ENCODE data around the gene NFKBIL1. TPM values are rescaled to one million over a fixed set of nuclear protein-coding genes. Genes with fewer than 3 reads are reported as not detected.

The NFKBIL1 gene
- total and polyA plus RNA-seq, 9 of the 15 experiments (the other 6 are each of a cell fraction or from before 2014, with no cell fraction given), result 0.49 to 33.1 (median 7.6) TPM

DNA sequence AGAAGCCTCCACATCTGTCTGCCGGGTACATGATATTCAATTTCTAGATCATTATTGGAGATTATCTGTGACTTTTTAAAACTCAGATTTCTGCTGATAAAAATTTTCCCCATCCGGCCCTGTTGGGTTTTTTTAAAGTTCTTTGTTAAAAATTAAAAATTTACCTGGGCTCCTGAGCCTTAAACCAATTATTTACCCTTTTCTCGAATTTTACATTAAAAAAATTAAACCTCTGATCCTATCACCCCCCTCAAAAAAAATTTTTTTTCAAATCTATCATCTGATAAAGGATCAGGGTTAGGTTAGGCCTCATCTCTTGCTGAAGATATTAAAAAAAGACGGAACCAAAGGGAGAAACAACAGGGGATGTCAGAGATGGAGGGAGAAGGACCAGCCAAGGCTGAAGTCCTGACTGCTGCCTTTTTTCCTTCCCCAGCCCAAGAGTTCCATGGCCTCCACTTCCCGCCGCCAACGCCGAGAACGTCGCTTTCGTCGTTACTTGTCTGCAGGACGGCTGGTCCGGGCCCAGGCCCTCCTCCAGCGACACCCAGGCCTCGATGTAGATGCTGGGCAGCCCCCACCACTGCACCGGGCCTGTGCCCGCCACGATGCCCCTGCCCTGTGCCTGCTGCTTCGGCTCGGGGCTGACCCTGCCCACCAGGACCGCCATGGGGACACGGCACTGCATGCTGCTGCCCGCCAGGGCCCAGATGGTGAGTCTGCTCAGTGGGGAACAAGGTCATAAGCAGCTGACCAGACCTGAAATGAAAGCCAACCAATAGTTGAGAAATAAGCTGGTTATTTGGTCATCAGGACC is 527 bp downstream of the NFKBIL1 start (continued):
- TF ChIP-seq, protein P1, sequence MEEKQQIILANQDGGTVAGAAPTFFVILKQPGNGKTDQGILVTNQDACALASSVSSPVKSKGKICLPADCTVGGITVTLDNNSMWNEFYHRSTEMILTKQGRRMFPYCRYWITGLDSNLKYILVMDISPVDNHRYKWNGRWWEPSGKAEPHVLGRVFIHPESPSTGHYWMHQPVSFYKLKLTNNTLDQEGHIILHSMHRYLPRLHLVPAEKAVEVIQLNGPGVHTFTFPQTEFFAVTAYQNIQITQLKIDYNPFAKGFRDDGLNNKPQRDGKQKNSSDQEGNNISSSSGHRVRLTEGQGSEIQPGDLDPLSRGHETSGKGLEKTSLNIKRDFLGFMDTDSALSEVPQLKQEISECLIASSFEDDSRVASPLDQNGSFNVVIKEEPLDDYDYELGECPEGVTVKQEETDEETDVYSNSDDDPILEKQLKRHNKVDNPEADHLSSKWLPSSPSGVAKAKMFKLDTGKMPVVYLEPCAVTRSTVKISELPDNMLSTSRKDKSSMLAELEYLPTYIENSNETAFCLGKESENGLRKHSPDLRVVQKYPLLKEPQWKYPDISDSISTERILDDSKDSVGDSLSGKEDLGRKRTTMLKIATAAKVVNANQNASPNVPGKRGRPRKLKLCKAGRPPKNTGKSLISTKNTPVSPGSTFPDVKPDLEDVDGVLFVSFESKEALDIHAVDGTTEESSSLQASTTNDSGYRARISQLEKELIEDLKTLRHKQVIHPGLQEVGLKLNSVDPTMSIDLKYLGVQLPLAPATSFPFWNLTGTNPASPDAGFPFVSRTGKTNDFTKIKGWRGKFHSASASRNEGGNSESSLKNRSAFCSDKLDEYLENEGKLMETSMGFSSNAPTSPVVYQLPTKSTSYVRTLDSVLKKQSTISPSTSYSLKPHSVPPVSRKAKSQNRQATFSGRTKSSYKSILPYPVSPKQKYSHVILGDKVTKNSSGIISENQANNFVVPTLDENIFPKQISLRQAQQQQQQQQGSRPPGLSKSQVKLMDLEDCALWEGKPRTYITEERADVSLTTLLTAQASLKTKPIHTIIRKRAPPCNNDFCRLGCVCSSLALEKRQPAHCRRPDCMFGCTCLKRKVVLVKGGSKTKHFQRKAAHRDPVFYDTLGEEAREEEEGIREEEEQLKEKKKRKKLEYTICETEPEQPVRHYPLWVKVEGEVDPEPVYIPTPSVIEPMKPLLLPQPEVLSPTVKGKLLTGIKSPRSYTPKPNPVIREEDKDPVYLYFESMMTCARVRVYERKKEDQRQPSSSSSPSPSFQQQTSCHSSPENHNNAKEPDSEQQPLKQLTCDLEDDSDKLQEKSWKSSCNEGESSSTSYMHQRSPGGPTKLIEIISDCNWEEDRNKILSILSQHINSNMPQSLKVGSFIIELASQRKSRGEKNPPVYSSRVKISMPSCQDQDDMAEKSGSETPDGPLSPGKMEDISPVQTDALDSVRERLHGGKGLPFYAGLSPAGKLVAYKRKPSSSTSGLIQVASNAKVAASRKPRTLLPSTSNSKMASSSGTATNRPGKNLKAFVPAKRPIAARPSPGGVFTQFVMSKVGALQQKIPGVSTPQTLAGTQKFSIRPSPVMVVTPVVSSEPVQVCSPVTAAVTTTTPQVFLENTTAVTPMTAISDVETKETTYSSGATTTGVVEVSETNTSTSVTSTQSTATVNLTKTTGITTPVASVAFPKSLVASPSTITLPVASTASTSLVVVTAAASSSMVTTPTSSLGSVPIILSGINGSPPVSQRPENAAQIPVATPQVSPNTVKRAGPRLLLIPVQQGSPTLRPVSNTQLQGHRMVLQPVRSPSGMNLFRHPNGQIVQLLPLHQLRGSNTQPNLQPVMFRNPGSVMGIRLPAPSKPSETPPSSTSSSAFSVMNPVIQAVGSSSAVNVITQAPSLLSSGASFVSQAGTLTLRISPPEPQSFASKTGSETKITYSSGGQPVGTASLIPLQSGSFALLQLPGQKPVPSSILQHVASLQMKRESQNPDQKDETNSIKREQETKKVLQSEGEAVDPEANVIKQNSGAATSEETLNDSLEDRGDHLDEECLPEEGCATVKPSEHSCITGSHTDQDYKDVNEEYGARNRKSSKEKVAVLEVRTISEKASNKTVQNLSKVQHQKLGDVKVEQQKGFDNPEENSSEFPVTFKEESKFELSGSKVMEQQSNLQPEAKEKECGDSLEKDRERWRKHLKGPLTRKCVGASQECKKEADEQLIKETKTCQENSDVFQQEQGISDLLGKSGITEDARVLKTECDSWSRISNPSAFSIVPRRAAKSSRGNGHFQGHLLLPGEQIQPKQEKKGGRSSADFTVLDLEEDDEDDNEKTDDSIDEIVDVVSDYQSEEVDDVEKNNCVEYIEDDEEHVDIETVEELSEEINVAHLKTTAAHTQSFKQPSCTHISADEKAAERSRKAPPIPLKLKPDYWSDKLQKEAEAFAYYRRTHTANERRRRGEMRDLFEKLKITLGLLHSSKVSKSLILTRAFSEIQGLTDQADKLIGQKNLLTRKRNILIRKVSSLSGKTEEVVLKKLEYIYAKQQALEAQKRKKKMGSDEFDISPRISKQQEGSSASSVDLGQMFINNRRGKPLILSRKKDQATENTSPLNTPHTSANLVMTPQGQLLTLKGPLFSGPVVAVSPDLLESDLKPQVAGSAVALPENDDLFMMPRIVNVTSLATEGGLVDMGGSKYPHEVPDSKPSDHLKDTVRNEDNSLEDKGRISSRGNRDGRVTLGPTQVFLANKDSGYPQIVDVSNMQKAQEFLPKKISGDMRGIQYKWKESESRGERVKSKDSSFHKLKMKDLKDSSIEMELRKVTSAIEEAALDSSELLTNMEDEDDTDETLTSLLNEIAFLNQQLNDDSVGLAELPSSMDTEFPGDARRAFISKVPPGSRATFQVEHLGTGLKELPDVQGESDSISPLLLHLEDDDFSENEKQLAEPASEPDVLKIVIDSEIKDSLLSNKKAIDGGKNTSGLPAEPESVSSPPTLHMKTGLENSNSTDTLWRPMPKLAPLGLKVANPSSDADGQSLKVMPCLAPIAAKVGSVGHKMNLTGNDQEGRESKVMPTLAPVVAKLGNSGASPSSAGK (IDR thresholded peaks at IDR 0.05), result peak; percentile 74
- no peak for TF ChIP-seq KLF16 (IDR thresholded peaks at IDR 0.05)
- 0 out of 2 replicates have a peak, but pooled peaks have one; percentile 76 for TF ChIP-seq HNRNPL (IDR thresholded peaks at IDR 0.05; ENCODE audit: low read depth, low read length)
- TF ChIP-seq ILF3 (IDR thresholded peaks at IDR 0.05; ENCODE audit: borderline replicate concordance), result no peak
- no peak for TF ChIP-seq NELFE (IDR thresholded peaks at IDR 0.05; ENCODE audit: insufficient read depth, insufficient read length)
- TF ChIP-seq, protein P2, sequence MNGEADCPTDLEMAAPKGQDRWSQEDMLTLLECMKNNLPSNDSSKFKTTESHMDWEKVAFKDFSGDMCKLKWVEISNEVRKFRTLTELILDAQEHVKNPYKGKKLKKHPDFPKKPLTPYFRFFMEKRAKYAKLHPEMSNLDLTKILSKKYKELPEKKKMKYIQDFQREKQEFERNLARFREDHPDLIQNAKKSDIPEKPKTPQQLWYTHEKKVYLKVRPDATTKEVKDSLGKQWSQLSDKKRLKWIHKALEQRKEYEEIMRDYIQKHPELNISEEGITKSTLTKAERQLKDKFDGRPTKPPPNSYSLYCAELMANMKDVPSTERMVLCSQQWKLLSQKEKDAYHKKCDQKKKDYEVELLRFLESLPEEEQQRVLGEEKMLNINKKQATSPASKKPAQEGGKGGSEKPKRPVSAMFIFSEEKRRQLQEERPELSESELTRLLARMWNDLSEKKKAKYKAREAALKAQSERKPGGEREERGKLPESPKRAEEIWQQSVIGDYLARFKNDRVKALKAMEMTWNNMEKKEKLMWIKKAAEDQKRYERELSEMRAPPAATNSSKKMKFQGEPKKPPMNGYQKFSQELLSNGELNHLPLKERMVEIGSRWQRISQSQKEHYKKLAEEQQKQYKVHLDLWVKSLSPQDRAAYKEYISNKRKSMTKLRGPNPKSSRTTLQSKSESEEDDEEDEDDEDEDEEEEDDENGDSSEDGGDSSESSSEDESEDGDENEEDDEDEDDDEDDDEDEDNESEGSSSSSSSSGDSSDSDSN (IDR thresholded peaks at IDR 0.05; ENCODE audit: borderline replicate concordance in 1 of 2, low read depth in 2 of 2, low read length in 2 of 2), result peak in 1 of 2 experiments; percentile 26; a peak in 1 of 4 replicates
- TF ChIP-seq ZNF143 (CRISPR knock-in tag; IDR thresholded peaks at IDR 0.05), result 0 out of 2 replicates have a peak, but pooled peaks have one; percentile 36
